Measurements from ENCODE around the gene NACC2. TPM values are rescaled to one million over a fixed set of nuclear protein-coding genes. Genes with fewer than 3 reads are reported as not detected.

The NACC2 gene
- polyA plus RNA-seq, 3 donors from 2014 or later = 2.1 to 6.2 (median 2.8) TPM

DNA sequence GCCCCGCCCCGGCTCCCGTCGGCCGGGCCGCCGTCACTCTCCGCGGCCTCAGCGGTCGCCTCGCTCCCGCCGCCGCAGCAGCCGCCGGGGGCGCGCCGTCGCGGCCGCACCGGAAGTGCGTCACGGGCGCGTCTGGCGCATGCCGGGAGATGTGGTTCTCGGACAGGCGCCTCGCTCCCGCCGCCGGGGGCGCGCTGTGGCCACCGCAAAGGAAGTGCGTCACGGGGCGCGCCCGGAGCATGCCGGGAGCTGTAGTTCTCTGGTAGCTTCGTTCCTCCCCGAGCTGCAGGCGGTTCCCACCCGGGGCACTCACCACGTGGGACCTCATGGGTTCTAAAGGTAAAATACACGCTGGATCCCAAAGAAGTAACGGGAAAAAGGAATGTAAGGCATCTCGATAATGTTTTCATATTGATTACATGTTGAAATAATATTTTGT is 133.8 kb downstream of the NACC2 start, which contains the start of gene UBAC1:
Gene UBAC1 (minus strand): TSS at position 97 of the 439 bp plus-strand sequence. CDS start 211 bp downstream, outside the sequence.
- peak; percentile 93 to 96 (median 95) for DNase-seq
- Mint-ChIP-seq H3K9me3 (no peaks in the 10 kb centered on the region), H3K27me3 (ENCODE audit: low read depth in 3 of 3) (peaks cover 17 to 26% (median 17%) of the 10 kb centered on the region in 3 donors)

DNA sequence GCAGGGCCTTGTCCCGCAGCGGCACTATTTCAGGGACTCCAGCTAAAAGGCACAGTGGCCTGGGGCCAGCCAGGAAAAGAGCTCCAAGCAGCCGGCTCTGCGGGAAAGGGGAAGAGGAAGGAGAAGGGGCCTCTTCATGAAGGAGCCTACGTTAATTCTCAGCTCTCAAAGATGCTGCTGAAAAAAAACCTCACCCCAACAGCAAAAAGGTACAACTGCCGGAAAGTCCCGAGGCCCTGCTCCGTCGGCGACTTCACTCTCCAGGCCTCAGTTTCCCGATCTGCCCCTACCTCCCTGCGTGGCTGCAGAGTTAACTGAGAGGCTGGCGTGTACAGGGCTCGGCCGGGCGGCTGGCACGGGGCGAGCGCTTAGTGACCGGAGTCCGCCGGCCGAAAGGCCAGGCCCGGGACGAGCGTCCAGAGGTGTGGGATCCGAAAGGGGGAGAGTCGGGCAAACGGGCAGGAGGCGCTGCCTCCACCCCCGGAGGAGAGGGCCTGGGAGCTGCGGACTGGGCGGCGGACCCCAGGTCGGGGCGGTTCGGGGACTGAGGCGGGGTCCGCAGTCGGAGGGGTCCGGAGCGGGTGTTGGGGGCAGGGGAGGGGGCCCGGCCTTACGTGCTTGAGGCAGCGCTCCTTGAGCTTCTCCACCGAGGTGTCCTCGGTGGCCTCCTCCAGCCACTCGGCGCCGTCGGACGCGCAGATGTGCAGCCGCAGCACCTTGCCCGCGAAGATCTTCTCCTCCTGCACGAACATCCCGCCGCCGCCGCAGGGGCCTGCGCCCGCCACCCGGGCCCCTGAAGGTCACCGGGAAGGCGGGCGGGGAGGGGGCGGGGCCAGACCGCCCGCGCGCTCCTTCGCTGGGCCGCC is 134.4 kb downstream of the NACC2 start:
- Mint-ChIP-seq H3K4me1 (peaks cover 22 to 26% of the 10 kb centered on the region in 2 donors), H3K27ac (peak overlapping the region; percentile 60 to 83 (median 78)), H3K9me3 (no peaks in the 10 kb centered on the region), H3K36me3 (no peaks in the 10 kb centered on the region), H3K4me3 (peak overlapping the region; percentile 68 to 88 (median 79)), H3K27me3 (ENCODE audit: low read depth in 3 of 3) (peaks cover 17 to 26% (median 17%) of the 10 kb centered on the region in 3 donors)
- DNase-seq = no peak

More for the DNA sequence above, 133.8 kb downstream of the NACC2 start, which contains the start of gene UBAC1:
- Mint-ChIP-seq H3K4me1 (peaks cover 22 to 26% of the 10 kb centered on the region in 2 donors), H3K4me3 (peak within 1 kb of the TSS; percentile 79 to 88 (median 82)), H3K36me3 (no peaks in the 10 kb centered on the region), H3K27ac (peak within 1 kb of the TSS; percentile 81 to 93 (median 87))

DNA sequence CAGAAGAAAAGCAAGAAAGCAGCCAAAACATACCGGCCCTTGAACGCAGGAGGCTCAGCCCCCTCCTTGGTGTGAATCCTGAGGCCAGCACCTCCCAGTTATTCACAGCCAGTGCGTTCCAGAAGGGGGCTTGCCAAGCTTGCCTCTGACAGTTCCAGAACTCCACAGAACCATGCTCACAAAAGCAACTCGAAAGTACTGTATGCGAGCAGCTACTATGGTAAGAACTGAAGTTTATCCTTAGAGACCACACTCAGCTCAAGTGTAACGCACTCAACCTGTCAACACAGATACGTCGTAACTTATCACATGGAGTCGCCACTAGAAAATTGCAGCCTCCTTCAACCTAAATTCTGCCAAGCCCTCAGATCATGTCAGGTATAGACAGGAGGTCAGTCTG is 135.3 kb downstream of the NACC2 start:
- Mint-ChIP-seq H3K4me3 (peak overlapping the region; percentile 68 to 88 (median 79)), H3K4me1 (peaks cover 22 to 26% of the 10 kb centered on the region in 2 donors), H3K9me3 (no peaks in the 10 kb centered on the region), H3K27me3 (ENCODE audit: low read depth in 3 of 3) (peaks cover 17 to 26% (median 17%) of the 10 kb centered on the region in 3 donors), H3K27ac (peak overlapping the region; percentile 50 to 81 (median 74)), H3K36me3 (peaks cover 0 to under 1% (median 0%) of the 10 kb centered on the region in 3 donors)
- no peak for DNase-seq

DNA sequence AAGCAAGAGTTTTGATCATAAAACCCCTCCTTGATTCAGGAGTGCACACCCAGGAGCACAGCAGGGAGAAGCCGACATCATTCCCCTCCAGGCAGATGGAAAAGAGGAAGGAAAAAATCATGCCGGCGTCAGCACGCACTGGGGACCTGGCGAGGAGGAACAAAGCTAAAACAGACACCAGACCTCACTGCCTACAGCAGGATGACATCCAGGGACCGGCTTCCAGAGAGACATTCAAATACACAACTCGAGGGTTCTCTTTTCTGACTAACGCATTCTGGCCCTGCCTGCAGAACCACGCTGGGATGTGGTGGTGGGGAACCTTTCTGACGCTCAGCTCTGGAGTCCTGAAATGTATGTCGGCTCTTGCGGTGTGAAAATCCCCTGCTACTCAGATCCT is 136.6 kb downstream of the NACC2 start:
- DNase-seq = no peak
- H3K27me3 Mint-ChIP-seq (ENCODE audit: low read depth in 3 of 3) = peaks cover 17 to 26% (median 17%) of the 10 kb centered on the region in 3 donors
- H3K27ac Mint-ChIP-seq = peak overlapping the region in 2 of 6 donors; percentile 12 to 81
- peaks cover 0 to 4% (median 0%) of the 10 kb centered on the region in 3 donors for H3K36me3 Mint-ChIP-seq
- peak overlapping the region in 1 of 5 donors; percentile 25 for H3K4me3 Mint-ChIP-seq
- peaks cover 22 to 26% of the 10 kb centered on the region in 2 donors for H3K4me1 Mint-ChIP-seq
- H3K9me3 Mint-ChIP-seq = no peaks in the 10 kb centered on the region

DNA sequence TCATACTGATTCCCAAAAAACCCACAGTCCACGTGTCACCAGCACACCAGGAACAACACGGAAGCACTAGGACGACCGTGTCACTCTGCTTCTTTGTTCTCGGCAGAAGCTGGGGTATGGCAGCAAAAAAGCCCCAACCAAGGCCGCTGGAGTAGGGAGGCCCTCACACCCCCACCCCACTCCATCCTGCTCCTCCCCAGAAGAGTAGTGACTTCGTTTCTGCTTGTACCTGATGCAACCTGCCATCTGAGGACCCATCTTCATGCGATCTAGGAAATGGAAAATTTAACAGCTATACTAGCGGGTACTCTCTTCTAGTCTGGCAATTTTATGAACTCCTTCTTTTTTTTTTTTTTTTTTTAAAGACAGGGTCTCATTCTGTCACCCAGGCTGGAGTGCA is 137.7 kb downstream of the NACC2 start:
- Mint-ChIP-seq H3K4me1 (peaks cover 22 to 26% of the 10 kb centered on the region in 2 donors), H3K27ac (no peak overlapping the region), H3K36me3 (peaks cover 0 to 10% (median 2%) of the 10 kb centered on the region in 3 donors), H3K9me3 (no peaks in the 10 kb centered on the region), H3K27me3 (ENCODE audit: low read depth in 3 of 3) (peaks cover 14 to 23% (median 17%) of the 10 kb centered on the region in 3 donors), H3K4me3 (no peak overlapping the region)
- no peak for DNase-seq

DNA sequence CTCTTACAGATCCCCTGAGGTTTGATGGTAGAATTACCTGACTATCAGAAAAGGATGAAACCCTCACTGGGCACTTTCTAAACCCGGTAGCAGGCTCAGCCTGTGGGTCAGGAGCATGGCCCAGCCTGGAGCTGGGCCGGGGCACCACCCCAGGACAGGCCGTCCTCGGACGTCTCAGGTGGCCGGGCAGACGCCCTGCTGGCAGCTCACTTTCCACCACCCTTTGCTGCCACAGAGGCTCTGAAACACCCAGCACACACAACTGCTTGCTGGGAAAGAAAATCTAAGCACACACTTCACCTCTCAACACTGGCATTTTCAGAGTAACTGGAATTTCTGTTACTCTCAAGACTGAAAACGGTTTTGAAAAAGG is 138.3 kb downstream of the NACC2 start:
- Mint-ChIP-seq H3K36me3 (peaks cover 0 to 16% (median 2%) of the 10 kb centered on the region in 3 donors), H3K9me3 (no peaks in the 10 kb centered on the region), H3K4me3 (no peak overlapping the region), H3K27ac (no peak overlapping the region), H3K27me3 (ENCODE audit: low read depth in 3 of 3) (peaks cover 13 to 16% (median 15%) of the 10 kb centered on the region in 3 donors), H3K4me1 (peaks cover 16 to 21% of the 10 kb centered on the region in 2 donors)
- no peak for DNase-seq

Other genes starting within 250 kb of the NACC2 start
- gene CAMSAP1, start 187.7 kb downstream of the NACC2 start, polyA plus RNA-seq = 1 to 10 TPM in 2 of 3 donors, under 1 TPM in 1; 0.10 to 1.7 (median 1.1) TPM
- 10 to 100 TPM; 16.4 to 28.3 (median 17.7) TPM for gene UBAC1, start 133.9 kb downstream of the NACC2 start, polyA plus RNA-seq
- gene TMEM250, start 23.6 kb upstream of the NACC2 start, polyA plus RNA-seq = 10 to 100 TPM; 44.3 to 78.6 (median 44.6) TPM
- gene LHX3, start 109.8 kb upstream of the NACC2 start, polyA plus RNA-seq = not detected
- under 1 TPM in 2 of 3 donors, not detected in 1; 0.59 to 0.89 TPM for gene QSOX2, start 150.5 kb upstream of the NACC2 start, polyA plus RNA-seq
- not detected for gene CCDC187, start 208.8 kb upstream of the NACC2 start, polyA plus RNA-seq
- gene GPSM1, start 232.2 kb upstream of the NACC2 start, polyA plus RNA-seq = 1 to 10 TPM in 1 of 3 donors, under 1 TPM in 1, not detected in 1; 0.43 to 1.3 TPM